GM18873 (cell line): ENCODE data around the gene NNMT.

Experiments used
- ATAC-seq: cut with Tn5 transposase; IDR thresholded peaks from one replicate; pipeline ENCODE4 v1.9.1; 2021; ENCODE audit warnings: mild to moderate bottlenecking, moderate library complexity, moderate number of reproducible peaks; ENCODE audit not compliant: unreplicated experiment, low FRiP score

Gene NNMT

DNA sequence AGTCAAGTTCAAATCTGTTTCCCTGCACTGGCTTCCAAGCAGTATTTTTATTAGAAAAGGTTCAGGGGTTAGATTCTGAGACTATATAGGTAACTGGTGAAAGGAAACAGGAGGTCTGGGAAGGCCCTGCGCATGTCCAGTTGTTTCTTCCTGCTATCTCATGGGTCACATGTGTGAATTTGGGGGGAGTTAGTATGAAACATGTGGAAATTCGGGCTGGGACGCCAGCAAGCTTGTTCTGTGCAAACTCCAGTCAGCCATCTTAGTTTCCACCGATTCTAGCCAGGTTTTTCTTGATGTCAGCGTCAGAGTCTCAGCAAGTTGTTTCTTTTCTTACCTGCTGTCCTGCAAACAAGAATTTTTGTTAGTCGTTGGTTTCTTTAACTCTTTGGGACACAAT is 46.8 kb downstream of the NNMT start:
- no peak for ATAC-seq

DNA sequence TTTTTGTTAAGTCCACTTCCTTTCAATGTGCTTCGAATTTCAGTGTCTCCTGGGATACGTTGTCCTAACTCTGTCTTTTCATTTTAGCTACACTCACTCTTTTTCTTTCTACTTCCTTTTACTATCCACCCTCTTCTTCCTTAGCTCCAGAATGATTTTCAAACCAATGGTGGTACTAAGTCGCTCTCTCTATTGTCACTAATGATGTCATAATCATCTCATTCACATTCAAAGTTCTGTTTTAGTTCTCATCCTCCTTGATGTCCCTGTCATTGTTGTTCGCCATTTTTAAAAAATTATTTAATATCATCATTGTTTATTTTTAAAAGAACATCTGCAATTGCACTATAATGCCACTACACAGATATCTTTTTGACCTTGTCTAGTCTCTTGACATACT is 47.3 kb downstream of the NNMT start:
- no peak for ATAC-seq

DNA sequence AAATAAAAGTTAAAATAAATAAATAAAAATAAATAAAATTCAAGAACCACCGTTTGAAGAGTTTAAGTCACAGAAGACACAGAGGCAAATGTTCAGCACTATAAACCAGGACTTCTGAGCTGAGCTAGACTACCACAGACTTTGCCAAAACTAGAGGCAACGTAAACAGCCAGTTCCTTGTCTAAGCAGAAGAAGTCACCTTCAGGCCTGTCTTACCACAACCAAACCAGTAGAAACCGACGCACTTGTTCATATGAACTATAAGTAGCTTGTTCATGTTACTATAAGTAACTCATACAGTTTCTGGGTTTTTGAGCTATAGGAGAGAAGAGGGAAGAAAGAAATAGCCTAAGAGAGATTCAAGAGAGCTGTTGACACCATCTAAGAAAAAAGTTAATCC is 48.3 kb downstream of the NNMT start:
- no peak for ATAC-seq

DNA sequence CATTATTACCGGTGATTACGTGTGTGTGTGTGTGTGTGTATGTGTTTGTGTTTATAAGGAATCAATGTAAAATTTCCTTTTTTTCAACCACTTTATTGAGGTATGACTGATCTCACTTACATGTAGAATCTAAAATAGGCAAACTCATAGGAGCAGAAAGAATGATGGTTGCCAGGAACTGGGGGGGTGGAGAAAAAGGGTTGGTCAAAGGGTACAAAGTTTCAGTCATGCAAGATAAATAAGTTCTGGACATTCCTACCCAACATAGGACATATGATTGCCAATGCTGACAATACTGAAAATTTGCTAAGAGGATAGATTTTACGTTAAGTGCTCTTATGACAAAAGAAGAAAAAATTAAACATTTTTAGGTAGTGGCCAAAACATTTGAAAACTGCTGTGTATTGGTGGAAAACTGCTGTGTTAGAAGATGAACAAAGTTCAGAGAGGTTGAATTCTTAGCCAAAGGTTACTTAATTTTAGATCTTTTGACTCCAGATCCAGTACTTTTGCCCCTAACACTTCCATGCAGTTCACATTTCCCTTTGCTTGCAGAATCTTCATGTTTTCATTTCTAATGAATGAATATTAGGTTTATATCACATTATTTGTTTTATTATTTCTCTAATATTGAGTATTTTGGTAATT is 49.5 kb downstream of the NNMT start:
- ATAC-seq = no peak

DNA sequence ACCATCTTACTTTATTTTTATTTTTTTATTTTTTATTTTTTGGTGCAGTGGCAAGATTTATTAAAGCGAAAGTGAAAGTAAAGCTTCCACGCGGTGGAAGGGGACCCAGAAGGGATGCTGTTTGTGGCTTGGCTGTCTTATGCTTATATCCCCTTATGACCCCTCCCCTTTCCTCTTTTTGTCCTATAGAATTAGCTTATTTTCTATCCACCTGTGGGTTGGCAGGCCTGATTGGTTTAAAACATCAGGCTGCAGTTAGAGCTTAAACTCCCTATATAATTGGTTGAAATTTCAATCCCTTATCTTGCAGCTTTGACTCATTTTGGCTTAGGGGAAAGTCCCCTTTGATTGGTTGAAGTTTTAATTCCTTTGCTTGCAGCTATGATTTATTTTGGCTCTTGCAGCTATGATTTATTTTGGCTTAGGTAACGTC is 50.5 kb downstream of the NNMT start:
- ATAC-seq = no peak

DNA sequence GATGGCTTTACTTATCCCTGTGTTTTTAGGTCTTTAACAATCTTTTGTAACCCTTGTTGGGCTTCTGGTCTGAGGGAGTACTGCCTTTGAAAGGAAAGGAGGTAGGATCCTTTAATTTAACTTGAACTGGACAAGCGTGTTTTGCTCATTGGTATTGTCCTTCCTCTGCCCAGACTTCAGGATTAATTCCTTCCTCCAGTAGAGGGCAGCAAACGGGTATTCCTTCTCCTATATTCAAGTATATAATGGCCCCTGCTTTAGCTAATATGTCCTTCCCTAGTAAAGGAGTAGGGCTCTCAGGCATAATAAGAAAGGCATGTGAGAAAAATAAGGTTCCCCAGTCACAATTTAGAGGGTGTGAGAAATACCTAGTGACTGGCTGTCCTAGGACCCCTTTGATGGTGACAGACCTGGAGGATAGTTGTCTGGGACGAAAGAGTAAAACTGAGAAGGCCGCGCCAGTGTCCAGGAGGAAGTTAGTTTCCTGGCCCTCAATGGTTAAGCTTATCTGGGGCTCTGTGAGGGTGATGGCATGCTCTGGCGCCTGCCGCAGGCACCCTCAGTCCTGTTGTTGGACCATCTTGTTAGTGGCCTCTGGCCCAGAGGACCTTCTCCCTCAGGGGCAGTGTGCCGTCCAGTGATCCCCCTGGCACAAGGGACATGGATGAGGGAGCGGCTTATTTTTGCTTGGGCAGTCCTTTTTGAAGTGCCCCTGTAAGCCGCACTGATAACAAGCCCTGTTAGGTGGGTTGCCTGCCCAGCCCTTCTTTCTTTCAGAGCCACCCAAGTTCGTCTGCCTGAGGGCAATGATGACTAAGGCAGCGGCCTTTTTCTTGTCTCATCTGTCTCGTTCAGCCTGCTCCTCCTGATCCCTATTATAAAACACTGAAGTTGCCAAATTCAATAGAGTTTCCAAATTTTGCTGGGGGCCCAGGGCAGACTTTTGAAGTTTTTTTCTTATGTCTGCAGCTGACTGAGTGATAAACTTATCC is 52.3 kb downstream of the NNMT start:
- ATAC-seq = no peak

DNA sequence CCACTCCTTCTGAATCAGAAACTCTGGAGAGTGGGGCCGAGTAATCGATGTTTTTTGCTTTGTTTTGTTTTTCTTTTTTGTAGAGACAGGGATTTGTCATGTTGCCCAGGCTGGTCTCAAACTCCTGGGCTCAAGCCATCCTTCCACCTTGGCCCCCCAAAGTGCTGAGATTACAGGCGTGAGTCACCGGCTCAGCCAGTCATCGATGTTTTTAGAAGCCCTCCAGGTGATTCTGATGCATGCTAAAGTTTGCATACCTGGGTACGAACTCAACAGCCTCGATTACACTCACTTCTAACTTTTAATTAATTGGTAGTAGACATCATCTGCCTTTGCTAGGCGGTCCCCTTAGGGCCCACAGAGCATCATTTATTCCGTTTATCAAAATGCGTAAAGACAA is 53.8 kb downstream of the NNMT start:
- ATAC-seq = no peak

DNA sequence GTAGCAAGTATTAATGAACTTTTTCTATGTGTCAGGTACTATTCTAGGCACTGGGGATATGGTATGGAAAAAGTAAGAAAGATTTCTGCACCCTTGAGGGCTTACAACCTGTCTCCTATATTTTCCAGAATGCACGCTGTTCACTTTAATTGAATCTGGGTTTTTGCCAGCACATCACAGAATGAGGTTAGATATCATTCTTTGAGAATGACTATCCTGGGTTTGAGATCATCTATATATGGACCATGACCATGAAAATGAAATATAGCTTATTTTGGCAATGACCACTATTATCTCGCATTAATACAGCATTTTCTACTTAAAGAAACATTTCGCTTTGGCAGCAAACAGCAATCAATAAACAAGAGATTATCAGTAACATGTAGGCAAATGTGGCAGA is 57.2 kb downstream of the NNMT start:
- ATAC-seq = no peak

DNA sequence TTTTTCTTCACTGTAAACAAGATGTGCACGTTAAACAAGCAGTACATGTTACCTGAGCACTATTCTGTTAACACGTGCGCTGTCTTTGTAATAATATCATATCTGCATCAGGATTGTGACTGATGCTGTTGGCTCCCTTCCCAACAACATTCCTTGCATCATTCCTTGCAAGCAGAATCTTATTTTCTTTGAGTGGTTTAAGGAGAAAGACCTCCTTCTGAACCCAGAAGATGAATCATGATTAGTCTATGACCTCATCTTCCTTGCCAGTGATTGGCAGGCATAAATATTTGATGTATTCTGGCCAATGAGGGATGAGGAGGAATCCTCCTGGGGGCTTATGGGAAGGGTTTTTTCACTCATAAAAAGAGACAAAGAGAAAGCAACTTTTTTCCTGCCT is 57.9 kb downstream of the NNMT start:
- ATAC-seq = no peak

DNA sequence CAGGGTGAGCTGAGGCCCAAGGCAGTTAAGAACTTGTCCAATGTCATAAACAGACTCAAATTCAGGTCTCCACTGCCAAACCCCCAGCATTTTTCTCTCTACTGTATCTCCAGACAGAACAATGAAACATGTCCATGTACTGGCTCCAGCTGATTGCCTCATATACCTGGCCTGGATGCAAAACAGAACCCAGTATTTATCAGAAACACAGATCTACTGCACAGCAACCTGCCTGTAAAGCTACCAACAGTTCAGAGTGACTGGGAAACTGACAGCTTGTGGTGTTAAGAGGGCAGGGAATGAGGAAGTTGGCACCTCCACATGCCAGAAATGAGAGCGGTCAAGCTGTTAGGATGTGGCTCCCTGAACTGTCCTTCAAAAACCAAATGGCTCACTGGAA is 62.5 kb downstream of the NNMT start:
- no peak for ATAC-seq

DNA sequence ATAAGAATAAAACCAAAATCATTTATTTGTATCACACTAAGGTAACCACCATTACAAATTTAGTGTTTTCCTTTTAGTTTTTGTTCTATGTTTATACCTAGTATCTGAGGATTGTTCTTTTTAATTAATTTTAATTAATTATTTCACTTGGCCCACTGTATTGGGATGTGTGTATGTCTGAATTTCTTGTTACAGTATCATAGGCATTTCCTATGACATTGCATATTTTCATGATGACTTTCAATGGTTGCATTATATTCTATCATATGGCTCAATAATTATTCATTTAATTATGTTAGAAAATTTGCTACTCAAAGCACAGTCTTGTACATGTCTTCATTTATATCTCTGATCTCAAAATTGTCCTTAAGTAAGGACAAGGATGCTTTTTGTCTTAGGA is 63.1 kb downstream of the NNMT start:
- no peak for ATAC-seq

DNA sequence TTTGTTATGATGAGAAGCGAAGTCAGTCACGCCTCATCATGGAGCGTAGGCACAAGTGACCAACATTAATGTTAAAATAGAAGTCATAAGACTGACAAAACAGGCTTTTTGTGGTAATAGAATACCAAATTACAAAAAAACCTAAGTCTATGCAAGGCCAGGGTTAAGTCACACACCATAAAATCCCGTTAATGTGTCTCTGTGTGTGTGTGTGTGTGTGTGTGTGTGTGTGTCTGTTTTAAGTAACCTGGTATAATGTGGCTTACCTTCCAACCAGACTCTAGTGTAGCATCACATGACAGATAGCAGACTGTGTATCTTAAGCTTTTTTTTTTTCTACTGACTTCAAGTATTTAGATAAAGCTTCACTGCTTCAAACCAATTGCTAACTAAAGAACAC is 66.1 kb downstream of the NNMT start:
- no peak for ATAC-seq

DNA sequence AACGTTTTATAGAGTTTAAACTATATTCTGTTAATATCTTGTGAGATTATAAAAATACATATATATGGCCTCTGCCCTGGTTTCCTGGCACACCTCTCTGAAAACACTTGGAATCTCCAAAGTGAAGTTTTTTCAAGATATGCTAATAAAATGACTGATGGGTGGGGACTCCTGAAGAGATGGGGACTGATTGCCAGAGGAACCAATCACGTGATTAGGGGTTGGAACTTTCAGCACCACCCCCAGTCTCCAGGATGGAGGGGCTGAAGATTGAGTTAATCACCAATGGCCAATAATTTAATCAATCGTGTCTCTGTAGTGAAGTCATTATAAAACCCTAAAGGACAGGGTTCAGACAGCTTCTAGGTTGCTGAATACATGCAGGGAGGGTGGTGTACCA is 66.8 kb downstream of the NNMT start:
- ATAC-seq = no peak
